Omental fat pad (tissue), 4 donors: ENCODE results near the gene TCTN3. TPM values are rescaled to one million over a fixed set of nuclear protein-coding genes. Genes with fewer than 3 reads are reported as not detected.
"Not testable (repeated sequence)": the region's sequence is repeated elsewhere in the genome, so short reads cannot be mapped to it uniquely, and the experiment has no call there.

ENCODE experiments used
- ATAC-seq: fragments of 150-250 bp; one replicate; pipeline ENCODE4 v1.9.1; 2016; ENCODE audit warnings: mild to moderate bottlenecking, moderate library complexity; ENCODE audit not compliant: low FRiP score
- DNase-seq: peaks from one replicate; pipeline ENCODE4 v3.0.0-alpha.2; 2019; ENCODE audit warnings: low spot score
- total RNA-seq, 4 donors: library from RNA; depleted of rRNA; stranded (reverse); fragments of >200 nt; gene quantifications; one replicate each; pipeline ENCODE4 v1.1.0, GENCODE V29; 2016
- TF ChIP-seq, protein P1 (sequence below), 3 donors: fragments of 450-650 bp; IDR thresholded peaks; one replicate each; pipeline ENCODE4 v1.5.1; 2016 to 2017; ENCODE audit warnings: antibody characterized with exemption in 3 of 3, mild to moderate bottlenecking in 3 of 3, moderate library complexity in 2 of 3

Gene TCTN3
- total RNA-seq, 4 donors from 2014 or later, result 24.1 to 27.1 (median 24.7) TPM

DNA sequence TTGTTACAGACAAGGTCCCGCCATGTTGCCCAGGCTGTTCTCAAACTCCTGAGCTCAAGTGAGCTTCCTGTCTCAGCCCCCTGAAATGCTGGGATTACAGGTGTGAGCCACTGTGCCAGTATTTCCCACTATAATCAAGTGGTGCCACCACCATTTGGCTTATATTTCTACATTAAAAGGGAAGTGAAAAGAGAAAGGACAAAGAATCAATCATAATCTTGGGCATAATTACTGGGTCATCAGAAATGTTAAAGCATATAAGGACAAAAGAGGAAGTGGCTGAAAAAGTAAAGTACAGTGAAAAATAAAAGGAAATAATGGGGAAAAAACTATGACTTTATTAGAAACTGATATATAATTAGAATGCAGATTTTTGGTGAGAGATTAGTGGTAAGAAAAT, 36.5 kb upstream of the TCTN3 start:
- TF ChIP-seq, protein P1, sequence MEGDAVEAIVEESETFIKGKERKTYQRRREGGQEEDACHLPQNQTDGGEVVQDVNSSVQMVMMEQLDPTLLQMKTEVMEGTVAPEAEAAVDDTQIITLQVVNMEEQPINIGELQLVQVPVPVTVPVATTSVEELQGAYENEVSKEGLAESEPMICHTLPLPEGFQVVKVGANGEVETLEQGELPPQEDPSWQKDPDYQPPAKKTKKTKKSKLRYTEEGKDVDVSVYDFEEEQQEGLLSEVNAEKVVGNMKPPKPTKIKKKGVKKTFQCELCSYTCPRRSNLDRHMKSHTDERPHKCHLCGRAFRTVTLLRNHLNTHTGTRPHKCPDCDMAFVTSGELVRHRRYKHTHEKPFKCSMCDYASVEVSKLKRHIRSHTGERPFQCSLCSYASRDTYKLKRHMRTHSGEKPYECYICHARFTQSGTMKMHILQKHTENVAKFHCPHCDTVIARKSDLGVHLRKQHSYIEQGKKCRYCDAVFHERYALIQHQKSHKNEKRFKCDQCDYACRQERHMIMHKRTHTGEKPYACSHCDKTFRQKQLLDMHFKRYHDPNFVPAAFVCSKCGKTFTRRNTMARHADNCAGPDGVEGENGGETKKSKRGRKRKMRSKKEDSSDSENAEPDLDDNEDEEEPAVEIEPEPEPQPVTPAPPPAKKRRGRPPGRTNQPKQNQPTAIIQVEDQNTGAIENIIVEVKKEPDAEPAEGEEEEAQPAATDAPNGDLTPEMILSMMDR (IDR thresholded peaks at IDR 0.05), result no peak
- ATAC-seq (no peak), DNase-seq (no peak)

DNA sequence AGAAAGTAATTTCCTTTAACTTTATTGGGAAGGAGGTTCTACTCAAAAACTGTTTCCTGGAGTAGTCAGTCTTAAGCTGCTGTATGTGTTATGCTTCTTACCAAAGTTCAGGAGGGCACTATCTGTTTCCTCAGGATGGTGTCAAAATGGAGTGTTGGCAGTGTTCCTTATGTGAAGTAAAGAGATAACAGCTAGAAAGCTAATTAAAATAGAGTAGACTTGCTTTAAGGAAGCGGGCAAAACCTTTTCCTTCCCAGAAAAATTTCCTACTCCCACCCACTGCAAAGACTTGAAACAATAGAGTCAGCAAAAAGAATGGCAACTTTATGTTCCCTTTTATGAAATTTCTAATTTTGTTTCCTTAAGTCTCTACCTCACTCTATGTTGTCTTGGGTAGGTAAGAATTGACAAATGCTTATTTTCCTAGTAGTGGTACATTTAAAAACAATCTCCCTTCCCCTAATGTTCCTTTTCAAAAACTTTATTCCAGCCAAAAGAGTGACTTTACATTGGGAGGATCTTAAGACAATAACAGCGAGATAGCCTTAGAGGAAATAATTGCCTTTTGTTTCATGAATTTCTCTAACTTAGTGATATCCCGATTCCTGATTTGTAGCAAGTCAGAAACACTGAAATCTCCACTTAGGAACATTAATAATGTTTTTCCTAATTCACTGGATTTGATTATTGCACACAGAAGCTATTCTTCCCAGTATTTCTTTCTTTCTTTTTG, 35.8 kb upstream of the TCTN3 start:
- DNase-seq (no peak), ATAC-seq (no peak)
- TF ChIP-seq, protein P1 (IDR thresholded peaks at IDR 0.05), result no peak

DNA sequence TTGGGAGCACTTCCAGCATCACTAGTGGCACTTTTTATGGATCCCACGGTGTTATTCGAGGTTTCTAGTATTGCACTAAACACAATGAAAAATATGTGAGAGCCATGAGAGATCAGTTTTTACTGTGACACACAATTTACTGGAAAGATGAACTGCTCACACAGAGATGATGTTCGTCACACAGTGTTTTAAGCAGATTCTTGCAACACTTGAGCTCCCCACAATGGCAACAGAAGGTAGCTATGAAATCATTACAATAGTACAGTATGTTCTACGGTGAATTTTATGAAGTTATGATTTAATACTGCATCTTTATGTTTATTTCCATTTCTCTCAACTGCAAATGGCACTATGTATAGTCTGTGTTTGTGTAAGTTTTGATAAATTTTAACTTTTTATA, 34.8 kb upstream of the TCTN3 start:
- DNase-seq (no peak), ATAC-seq (no peak)
- TF ChIP-seq, protein P1 (IDR thresholded peaks at IDR 0.05), result no peak

DNA sequence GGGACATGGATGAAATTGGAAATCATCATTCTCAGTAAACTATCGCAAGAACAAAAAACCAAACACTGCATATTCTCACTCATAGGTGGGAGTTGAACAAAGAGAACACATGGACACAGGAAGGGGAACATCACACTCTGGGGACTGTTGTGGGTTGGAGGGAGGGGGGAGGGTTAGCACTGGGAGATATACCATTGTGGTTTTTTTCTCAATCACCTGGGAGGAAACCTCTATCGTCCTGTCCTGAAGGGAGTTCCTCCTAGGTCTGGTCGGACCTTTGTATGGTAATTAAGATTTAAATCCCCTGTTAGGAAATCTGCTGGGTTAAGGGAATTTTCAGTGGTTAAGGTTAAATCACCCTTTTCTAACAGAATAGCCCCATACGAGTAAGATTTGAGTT, 28.8 kb upstream of the TCTN3 start:
- not testable (repeated sequence) for DNase-seq, ATAC-seq

DNA sequence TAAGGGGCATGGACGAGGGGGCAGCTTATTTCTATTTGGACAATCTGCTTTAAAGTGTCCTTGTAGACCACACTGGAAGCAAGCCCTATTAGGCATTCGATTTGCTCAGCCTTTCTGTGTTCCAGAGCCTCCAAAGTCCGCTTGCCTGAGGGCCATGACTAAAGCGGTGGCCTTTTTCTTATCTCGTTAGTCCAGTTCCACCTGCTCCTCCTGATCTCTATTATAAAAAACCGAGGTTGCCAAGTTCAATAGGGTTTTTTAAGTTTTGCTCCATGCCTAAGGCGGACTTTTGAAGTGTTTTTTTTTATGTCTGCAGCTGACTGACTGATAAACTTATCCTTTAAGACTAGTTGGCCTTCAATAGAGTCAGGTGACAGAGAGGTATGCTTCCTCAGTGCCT, 27.0 kb upstream of the TCTN3 start:
- DNase-seq, ATAC-seq: not testable (repeated sequence)

- ATAC-seq (no peak), DNase-seq (no peak)
- TF ChIP-seq, protein P1 (IDR thresholded peaks at IDR 0.05), result no peak
These were observed 23.1 kb upstream of the TCTN3 start for GRCh38 chr10:95716866-95717265.

- no peak for ATAC-seq
- TF ChIP-seq, protein P1 (IDR thresholded peaks at IDR 0.05), result no peak
- DNase-seq, result no peak
These were observed 22.7 kb upstream of the TCTN3 start for GRCh38 chr10:95716466-95716865.

GRCh38 chr10:95711492-95711891, 17.8 kb upstream of the TCTN3 start:
- no peak for DNase-seq
- TF ChIP-seq, protein P1 (IDR thresholded peaks at IDR 0.05), result no peak
- no peak for ATAC-seq
